Left renal cortex interstitium (tissue), 4 donors: ENCODE data around the gene PIP4K2C. TPM values are rescaled to one million over a fixed set of nuclear protein-coding genes. Genes with fewer than 3 reads are reported as not detected.
"Not testable (repeated sequence)": the region's sequence is repeated elsewhere in the genome, so short reads cannot be mapped to it uniquely, and the experiment has no call there.

Source experiments
- DNase-seq, 4 donors: peaks; one replicate each; pipeline ENCODE4 v3.0.0-alpha.2; 2013; ENCODE audit warnings: low read depth in 4 of 4, low spot score in 2 of 4, missing footprints in 1 of 4
- polyA plus RNA-seq, 4 donors: library from polyadenylated mRNA; unstranded; fragments of 120-200 nt; gene quantifications; one replicate each; pipeline ENCODE4 v1.2.1, GENCODE V29; 2013; ENCODE audit not compliant: insufficient read length in 4 of 4

PIP4K2C gene
- polyA plus RNA-seq, 4 donors, result 38.0 to 46.0 (median 39.5) TPM

DNA sequence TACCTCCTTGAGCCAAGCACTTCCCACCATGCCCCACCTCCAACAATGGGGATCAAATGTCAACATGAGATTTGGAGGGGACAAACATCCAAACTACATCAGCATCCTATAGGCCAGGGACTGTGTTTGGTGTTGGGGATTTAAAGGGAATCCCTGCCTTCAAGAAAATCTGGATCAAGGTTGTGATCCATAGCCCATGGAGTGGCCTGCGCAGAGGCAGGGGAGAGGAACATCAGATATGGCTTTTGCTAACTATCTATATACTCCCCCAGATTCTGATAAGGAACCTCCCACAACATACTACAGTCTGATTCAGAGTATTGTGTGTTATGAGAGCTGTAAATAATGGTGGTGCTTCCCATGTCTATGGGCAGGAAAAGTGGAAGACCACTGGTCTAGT, 36.1 kb upstream of the PIP4K2C start:
- no peak for DNase-seq

DNA sequence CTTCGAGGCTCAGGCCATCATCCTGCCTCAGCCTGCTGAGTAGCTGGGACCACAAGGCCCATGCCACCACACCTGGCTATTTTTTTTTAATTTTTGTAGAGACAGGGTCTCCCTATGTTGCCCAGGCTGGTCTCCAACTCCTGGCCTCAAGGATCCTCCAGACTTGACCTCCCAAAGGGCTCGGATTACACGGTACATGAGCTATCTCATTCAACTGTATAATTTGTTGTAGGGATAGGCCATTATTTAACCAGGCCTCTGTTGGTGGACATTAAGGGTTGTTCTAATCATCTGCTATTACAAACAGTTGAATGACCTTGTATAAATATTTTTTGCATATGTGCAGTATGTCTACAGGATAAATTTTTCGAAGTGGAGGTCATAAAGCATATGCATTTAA, 32.1 kb upstream of the PIP4K2C start:
- no peak for DNase-seq

GRCh38 chr12:57560516-57560915, 30.5 kb upstream of the PIP4K2C start:
- no peak for DNase-seq

- DNase-seq, result not testable (repeated sequence)
Measured at GRCh38 chr12:57561117-57561516, 29.9 kb upstream of the PIP4K2C start.

DNA sequence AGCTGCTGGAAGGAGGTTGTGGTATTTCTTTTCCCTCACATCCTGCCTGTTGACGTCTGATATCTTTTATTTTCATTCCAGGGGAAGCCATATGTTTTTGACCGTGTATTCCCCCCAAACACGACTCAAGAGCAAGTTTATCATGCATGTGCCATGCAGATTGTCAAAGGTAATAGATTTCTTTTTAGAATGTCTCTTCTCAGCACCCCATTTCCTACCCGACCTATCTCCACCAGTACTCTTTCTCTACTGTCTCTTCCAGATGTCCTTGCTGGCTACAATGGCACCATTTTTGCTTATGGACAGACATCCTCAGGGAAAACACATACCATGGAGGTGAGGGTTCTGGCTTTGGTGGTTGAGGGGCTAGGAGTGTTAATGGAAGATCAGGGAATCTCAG, 27.6 kb upstream of the PIP4K2C start:
- no peak for DNase-seq

DNA sequence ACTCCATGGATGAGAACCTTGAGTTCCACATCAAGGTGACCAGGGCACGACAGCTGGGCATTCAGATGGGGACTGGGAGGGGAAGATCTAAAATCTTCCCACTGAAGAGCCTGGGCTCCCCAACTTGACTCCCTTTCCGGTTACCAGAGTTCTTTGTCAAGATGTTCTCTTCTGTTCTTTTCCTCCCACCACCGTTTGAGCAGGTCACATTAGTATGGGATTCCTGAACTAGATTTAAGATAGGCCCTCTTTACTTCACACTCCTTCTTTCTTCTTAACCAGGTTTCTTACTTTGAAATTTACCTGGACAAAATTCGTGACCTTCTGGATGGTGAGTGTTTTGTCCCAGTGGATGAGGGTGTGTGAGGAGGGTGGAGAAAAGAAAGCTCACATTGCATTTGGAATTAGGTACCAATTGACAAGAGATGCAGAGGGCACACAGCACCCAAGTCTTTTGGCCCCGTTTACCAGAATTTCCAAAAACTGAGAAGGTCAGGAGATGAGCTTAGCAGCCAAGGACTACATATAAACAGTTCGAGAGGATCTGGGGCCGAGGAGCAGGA, 26.7 kb upstream of the PIP4K2C start:
- no peak for DNase-seq

- no peak for DNase-seq
Measured at GRCh38 chr12:57568838-57569237, 22.2 kb upstream of the PIP4K2C start.

DNA sequence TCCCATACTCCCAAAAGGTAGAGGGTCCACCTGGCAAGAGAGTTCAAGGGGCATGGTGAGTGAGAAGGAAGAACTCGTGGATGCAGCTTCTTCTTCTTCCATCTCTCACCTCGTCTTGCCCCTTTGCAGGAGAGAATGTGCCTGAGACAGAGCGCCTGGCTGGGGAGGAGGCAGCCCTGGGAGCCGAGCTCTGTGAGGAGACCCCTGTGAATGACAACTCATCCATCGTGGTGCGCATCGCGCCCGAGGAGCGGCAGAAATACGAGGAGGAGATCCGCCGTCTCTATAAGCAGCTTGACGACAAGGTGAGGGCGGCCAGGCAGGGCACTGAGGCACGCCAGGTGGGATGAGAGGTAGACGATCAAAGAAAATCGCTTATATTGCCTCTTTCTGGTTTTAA, 21.1 kb upstream of the PIP4K2C start:
- DNase-seq, result no peak

- not testable (repeated sequence) for DNase-seq
Measured at GRCh38 chr12:57570438-57570837, 20.6 kb upstream of the PIP4K2C start.

DNA sequence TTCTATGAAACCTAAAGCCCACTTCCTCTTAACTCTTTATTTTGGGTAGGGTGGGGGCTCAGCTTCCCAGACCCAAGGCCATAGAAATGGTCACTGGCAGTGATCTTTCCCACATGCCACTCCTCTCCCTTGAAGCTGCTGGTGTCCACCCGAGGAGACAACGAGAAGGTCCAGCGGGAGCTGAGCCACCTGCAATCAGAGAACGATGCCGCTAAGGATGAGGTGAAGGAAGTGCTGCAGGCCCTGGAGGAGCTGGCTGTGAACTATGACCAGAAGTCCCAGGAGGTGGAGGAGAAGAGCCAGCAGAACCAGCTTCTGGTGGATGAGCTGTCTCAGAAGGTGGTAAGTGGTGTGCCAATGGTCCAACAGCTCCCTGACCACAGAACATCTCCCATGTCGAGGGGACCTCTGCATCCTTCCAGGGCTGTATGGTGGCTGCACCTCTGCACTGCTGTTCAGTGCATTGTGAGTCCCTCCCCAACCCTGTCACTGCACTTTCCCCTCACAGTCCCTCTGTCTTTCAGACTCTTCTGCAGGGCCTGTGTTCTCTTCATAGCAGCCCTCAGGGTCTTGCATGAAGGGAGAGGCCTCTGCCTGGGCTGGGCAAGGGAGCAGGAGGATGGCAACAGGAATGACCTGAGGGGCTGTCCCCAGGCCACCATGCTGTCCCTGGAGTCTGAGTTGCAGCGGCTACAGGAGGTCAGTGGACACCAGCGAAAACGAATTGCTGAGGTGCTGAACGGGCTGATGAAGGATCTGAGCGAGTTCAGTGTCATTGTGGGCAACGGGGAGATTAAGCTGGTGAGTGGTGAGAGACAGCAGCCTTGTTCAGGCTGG, 18.8 kb upstream of the PIP4K2C start:
- no peak for DNase-seq

DNA sequence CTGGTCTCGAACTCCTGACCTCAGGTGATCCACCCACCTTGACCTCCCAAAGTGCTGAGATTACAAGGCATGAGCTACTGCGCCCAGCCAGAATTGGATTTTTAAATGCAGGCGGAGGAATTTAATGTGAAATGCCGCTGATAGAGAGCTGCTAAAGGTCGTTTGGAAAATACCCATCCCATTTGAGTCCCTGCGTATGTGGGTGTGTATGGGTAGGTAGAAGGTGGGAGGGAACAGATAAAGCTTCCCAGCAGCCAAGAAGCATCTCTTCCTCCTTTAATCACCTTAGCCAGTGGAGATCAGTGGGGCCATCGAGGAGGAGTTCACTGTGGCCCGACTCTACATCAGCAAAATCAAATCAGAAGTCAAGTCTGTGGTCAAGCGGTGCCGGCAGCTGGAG, 16.2 kb upstream of the PIP4K2C start:
- DNase-seq, result no peak

GRCh38 chr12:57575771-57576612, 15.0 kb upstream of the PIP4K2C start:
- no peak for DNase-seq

- DNase-seq, result no peak
Measured at GRCh38 chr12:57576613-57577160, 14.3 kb upstream of the PIP4K2C start.

- no peak for DNase-seq
Measured at GRCh38 chr12:57577981-57578758, 12.8 kb upstream of the PIP4K2C start.

DNA sequence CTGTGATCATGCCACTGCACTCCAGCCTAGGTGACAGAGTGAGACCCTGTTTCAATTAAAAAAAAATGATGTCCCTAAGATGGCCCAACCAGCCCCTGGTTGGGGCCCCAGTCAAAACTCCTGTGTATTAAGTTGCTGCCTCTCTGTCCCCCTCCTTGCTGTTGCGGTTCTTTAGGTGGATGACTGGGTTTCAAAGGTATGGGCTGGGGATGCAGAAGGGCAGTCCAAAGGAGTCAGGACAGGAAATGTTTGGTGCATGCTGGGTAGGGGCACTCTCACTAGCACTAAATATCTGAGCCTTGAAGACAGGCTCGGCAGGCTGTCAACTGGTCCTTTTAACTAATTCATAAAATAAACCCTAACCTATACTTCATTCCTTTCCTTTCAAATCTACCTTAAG, 12.0 kb upstream of the PIP4K2C start:
- no peak for DNase-seq

DNA sequence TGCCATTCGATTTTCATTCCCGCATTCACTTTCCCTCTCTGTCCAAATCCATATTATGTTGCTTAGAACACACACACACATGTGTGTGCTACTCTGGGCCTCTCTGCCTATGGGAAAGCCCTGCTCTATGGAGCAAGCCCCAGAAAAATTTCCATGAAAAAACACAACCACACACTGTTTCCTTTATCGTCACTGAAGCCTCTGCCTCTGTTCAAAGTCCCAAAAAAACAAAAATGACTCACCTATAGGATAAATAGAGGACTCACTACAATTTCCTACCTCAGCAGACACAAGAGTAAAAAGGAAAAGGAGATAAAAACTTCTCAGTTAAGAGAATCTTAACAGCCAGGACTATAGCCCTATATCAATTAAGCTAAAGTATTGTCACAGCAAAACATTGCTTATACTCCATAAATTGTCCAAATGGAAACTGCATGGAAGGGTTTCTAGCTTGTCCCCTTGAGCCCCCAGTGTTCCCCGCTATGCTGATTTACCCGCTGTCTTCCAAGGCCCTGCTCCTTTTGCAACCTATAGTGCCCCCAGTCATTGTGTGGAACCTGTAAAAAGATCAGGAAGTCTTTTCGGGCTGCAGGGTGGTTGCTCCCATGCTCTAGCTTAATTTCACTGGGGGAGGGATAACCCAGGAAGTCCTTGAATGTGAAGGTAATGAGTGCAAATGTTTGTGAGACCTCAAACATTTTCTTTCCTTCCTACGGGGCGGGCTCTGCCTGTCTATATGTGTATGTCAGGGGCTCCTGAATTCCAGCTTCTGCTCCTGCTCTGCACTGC, 11.1 kb upstream of the PIP4K2C start:
- DNase-seq, result no peak

- no peak for DNase-seq
Measured at GRCh38 chr12:57580466-57580795, 10.6 kb upstream of the PIP4K2C start.

DNA sequence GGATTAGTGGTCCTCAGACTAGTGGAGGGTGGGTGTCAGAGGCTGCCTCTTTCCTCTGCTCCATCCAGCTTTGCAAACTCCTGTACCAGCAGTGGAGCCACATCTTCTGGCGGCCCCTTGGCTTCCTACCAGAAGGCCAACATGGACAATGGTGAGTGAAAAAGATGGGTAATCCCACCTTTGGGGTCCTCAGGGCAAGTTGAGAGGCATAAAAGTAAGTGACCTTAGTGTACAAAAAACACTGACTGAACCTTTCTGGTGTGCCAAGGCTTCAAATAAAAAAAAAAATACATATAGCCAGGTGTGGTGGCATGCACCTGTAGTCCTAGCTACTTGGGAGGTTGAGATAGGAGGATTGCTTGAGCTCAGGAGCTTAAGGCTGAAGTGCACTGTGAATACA, 9.2 kb upstream of the PIP4K2C start:
- DNase-seq, result no peak

DNA sequence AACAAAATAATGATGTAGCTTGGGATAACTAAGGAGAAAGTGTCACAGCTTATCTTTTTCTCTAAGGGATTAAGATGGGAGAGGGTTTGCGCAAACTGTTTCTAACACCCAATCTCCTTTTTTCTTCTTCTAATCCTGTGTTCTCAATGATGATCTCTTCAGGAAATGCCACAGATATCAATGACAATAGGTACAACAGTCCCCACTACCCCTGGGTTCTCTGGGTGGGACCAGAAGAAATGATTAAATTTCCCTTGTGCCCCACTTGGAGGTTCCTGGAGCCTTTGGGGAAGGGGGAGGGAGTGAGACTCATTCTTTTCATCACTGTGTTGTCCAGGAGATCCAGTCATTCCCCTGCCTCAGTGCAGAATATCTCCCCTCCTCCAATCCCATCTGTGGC, 8.6 kb upstream of the PIP4K2C start:
- DNase-seq, result no peak
